ENCODE data around the gene CRIM1.

- TF ChIP-seq CTCF (IDR thresholded peaks at IDR 0.05) (no peak), POLR2A (IDR thresholded peaks at IDR 0.05) (no peak), POLR2AphosphoS5 (IDR thresholded peaks at IDR 0.05) (no peak), EP300 (IDR thresholded peaks at IDR 0.05) (no peak)
Observed at GRCh38 chr2:36560726-36561125, 205.1 kb downstream of the CRIM1 start.

Measured in upper lobe of left lung (tissue), 4 donors.